ENCODE data around the gene MYLK.

Gene MYLK

DNA sequence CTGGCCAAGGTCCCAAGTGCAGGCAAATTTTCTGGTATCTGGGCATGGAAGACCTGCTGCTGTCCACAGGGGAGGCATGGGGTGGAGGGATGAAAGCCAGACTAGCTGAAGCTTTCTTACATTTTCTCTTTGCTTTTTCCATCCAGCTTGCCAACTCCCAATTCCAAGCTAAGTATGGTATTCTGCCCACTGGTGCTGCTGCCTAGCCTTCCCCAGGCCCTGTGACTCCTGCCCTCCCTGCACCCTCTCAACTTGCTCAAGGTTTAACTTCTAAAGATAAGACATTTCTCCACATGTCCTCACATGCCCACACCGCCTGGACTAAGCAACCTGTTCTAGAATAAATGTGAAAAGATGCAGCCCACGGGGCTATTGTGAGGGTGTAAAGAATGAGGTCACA is 239.8 kb downstream of the MYLK start:
- Histone ChIP-seq H3K27me3 (ENCODE audit: insufficient read depth, low read depth) (no peaks in the 10 kb centered on the region), H3K4me3 (IDR thresholded peaks at IDR 0.05; ENCODE audit: insufficient read depth, low read depth, low read length) (no peak overlapping the region), H3K4me1 (ENCODE audit: low read depth, poor library complexity, severe bottlenecking) (no peaks in the 10 kb centered on the region), H3K79me2 (ENCODE audit: insufficient read depth, low read depth) (no peaks in the 10 kb centered on the region), H2AFZ (ENCODE audit: low read depth) (no peak overlapping the region), H3K4me2 (no peak overlapping the region), H4K20me1 (ENCODE audit: insufficient read depth) (no peaks in the 10 kb centered on the region), H3K36me3 (ENCODE audit: insufficient read depth) (no peaks in the 10 kb centered on the region), H3K27ac (no peak overlapping the region), H3K9ac (no peak overlapping the region)
- TF ChIP-seq, protein P1, sequence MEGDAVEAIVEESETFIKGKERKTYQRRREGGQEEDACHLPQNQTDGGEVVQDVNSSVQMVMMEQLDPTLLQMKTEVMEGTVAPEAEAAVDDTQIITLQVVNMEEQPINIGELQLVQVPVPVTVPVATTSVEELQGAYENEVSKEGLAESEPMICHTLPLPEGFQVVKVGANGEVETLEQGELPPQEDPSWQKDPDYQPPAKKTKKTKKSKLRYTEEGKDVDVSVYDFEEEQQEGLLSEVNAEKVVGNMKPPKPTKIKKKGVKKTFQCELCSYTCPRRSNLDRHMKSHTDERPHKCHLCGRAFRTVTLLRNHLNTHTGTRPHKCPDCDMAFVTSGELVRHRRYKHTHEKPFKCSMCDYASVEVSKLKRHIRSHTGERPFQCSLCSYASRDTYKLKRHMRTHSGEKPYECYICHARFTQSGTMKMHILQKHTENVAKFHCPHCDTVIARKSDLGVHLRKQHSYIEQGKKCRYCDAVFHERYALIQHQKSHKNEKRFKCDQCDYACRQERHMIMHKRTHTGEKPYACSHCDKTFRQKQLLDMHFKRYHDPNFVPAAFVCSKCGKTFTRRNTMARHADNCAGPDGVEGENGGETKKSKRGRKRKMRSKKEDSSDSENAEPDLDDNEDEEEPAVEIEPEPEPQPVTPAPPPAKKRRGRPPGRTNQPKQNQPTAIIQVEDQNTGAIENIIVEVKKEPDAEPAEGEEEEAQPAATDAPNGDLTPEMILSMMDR (conservative IDR thresholded peaks at IDR 0.05; ENCODE audit: low read depth, low read length), result no peak

DNA sequence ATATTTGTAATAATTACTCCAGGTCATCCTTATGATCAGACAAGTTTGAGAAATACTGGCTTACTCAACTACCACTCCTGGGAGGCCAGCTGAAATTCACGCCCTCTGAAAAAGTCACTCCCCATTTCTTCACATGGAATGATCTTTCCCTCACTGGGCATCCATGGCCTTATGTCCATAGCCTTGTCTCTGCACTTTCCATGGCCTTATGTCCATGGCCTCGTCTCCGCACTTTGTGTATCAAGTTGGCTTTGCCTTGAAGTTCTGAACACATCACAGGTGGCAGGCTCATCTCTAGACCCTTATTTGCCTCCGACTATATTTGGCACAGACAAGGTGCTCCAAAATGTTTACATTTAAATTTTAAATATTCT is 241.2 kb downstream of the MYLK start:
- H3K4me3 ChIP-seq (IDR thresholded peaks at IDR 0.05; ENCODE audit: insufficient read depth, low read depth, low read length), result no peak overlapping the region
- no peaks in the 10 kb centered on the region for H3K27me3 ChIP-seq (ENCODE audit: insufficient read depth, low read depth)
- no peak overlapping the region for H3K9ac ChIP-seq
- H3K36me3 ChIP-seq (ENCODE audit: insufficient read depth), result no peaks in the 10 kb centered on the region
- H3K79me2 ChIP-seq (ENCODE audit: insufficient read depth, low read depth), result no peaks in the 10 kb centered on the region
- no peak overlapping the region for H3K4me2 ChIP-seq
- H3K4me1 ChIP-seq (ENCODE audit: low read depth, poor library complexity, severe bottlenecking), result no peaks in the 10 kb centered on the region
- H4K20me1 ChIP-seq (ENCODE audit: insufficient read depth), result no peaks in the 10 kb centered on the region
- no peak overlapping the region for H2AFZ ChIP-seq (ENCODE audit: low read depth)
- no peak overlapping the region for H3K27ac ChIP-seq
- TF ChIP-seq, protein P1 (conservative IDR thresholded peaks at IDR 0.05; ENCODE audit: low read depth, low read length), result no peak

- TF ChIP-seq, protein P1 (conservative IDR thresholded peaks at IDR 0.05; ENCODE audit: low read depth, low read length), result peak; percentile 95
- no peaks in the 10 kb centered on the region for H3K27me3 ChIP-seq (ENCODE audit: insufficient read depth, low read depth)
- H3K4me3 ChIP-seq (IDR thresholded peaks at IDR 0.05; ENCODE audit: insufficient read depth, low read depth, low read length), result no peak overlapping the region
- H4K20me1 ChIP-seq (ENCODE audit: insufficient read depth), result no peaks in the 10 kb centered on the region
- H3K27ac ChIP-seq, result no peak overlapping the region
- H2AFZ ChIP-seq (ENCODE audit: low read depth), result no peak overlapping the region
- H3K79me2 ChIP-seq (ENCODE audit: insufficient read depth, low read depth), result no peaks in the 10 kb centered on the region
- no peaks in the 10 kb centered on the region for H3K36me3 ChIP-seq (ENCODE audit: insufficient read depth)
- no peaks in the 10 kb centered on the region for H3K4me1 ChIP-seq (ENCODE audit: low read depth, poor library complexity, severe bottlenecking)
- H3K9ac ChIP-seq, result no peak overlapping the region
- no peak overlapping the region for H3K4me2 ChIP-seq
Measured at GRCh38 chr3:123642182-123642956, 241.8 kb downstream of the MYLK start.

- Histone ChIP-seq H3K9ac (no peak overlapping the region), H3K4me3 (IDR thresholded peaks at IDR 0.05; ENCODE audit: insufficient read depth, low read depth, low read length) (no peak overlapping the region), H2AFZ (ENCODE audit: low read depth) (no peak overlapping the region), H3K27me3 (ENCODE audit: insufficient read depth, low read depth) (no peaks in the 10 kb centered on the region), H3K36me3 (ENCODE audit: insufficient read depth) (no peaks in the 10 kb centered on the region), H3K79me2 (ENCODE audit: insufficient read depth, low read depth) (no peaks in the 10 kb centered on the region), H3K4me2 (no peak overlapping the region), H4K20me1 (ENCODE audit: insufficient read depth) (no peaks in the 10 kb centered on the region), H3K27ac (no peak overlapping the region), H3K4me1 (ENCODE audit: low read depth, poor library complexity, severe bottlenecking) (no peaks in the 10 kb centered on the region)
- TF ChIP-seq, protein P1 (conservative IDR thresholded peaks at IDR 0.05; ENCODE audit: low read depth, low read length), result no peak
Measured at GRCh38 chr3:123641505-123641904, 242.6 kb downstream of the MYLK start.
